ENCODE measurements around the gene SMIM44.

DNA sequence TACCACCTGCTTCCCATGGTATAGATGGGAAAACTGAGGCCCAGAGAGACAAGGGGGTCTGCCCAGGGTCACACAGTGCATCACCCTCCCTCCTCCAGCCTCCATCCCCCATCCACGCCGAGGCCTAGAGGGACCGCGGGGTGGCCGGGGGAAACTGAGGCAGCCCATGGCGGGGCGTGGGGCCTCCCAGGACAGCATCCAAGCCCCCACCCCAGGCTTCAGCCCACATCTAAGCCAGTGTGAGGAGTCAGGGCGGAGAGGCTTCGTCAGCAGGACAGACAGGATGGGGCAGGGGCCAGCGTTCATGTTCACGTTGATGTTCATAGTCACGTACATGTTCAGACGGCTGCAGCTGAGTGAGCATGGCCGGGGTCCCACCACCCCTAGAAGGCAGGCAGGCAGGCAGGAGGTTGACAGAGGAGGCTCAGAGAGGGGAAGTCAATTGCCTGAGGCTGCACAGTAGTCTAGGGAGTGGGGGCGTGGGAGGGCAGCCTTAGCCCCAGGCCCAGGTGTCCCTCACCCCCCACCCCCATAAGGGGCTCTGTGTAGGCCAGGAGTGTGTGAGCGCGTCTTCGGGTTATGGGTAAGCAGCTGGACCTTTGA is 26.2 kb downstream of the SMIM44 start:
- no peak for TF ChIP-seq POLR2AphosphoS5 (IDR thresholded peaks at IDR 0.05)
- TF ChIP-seq, protein P1, sequence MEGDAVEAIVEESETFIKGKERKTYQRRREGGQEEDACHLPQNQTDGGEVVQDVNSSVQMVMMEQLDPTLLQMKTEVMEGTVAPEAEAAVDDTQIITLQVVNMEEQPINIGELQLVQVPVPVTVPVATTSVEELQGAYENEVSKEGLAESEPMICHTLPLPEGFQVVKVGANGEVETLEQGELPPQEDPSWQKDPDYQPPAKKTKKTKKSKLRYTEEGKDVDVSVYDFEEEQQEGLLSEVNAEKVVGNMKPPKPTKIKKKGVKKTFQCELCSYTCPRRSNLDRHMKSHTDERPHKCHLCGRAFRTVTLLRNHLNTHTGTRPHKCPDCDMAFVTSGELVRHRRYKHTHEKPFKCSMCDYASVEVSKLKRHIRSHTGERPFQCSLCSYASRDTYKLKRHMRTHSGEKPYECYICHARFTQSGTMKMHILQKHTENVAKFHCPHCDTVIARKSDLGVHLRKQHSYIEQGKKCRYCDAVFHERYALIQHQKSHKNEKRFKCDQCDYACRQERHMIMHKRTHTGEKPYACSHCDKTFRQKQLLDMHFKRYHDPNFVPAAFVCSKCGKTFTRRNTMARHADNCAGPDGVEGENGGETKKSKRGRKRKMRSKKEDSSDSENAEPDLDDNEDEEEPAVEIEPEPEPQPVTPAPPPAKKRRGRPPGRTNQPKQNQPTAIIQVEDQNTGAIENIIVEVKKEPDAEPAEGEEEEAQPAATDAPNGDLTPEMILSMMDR (IDR thresholded peaks at IDR 0.05): no peak
